ENCODE data around the gene MCMBP.
"Not testable (repeated sequence)": the region's sequence is repeated elsewhere in the genome, so short reads cannot be mapped to it uniquely, and the experiment has no call there.

The MCMBP gene

DNA sequence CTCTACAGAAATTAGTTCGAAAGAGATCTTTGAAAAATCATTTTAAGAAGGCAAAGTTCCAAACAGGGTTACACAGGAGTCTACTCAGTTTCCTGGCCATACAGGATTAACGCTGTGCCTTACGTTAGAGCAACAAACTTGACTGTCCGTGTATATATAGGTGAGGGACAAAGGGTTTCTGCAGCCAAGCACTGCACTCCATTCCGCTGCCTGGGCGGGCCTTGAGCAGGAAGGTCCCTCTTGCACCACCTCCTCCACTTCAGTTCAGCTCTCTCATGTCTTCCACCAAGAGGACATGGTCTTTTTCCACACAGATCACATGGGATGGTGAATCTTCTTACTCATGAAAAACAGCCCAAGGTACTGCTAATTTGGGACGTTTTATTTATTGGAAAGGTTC, 43.2 kb downstream of the MCMBP start:
- no peak for DNase-seq (ENCODE audit: low read depth)

DNA sequence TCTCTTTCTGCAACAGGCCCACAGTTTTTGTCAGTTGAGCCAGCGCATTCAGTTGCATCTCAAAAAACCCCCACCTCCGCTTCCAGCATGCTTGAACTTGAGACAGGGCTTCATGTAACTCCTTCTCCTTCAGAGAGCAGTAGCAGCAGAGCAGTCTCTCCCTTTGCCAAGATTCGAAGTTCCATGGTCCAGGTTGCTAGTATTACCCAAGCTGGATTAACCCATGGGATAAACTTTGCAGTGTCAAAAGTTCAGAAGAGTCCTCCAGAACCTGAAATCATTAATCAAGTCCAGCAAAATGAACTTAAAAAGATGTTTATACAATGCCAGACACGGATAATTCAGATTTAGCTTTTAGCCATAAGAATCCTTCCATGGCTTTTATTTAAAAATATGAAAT, 45.2 kb downstream of the MCMBP start:
- DNase-seq (ENCODE audit: low read depth) = no peak

DNA sequence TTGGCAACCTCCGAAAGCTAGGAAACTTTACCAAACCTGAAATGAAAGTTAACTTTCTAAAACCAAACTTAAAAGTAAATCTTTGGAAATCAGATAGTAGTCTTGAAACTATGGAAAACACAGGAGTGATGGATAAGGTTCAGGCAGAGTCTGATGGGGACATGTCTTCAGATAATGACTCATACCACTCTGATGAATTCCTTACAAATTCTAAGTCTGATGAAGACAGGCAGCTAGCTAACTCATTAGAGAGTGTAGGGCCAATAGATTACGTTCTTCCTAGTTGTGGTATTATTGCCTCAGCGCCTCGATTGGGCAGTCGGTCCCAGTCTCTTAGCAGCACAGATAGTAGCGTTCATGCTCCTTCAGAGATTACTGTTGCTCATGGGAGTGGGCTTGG, 45.9 kb downstream of the MCMBP start:
- DNase-seq (ENCODE audit: low read depth) = no peak

DNA sequence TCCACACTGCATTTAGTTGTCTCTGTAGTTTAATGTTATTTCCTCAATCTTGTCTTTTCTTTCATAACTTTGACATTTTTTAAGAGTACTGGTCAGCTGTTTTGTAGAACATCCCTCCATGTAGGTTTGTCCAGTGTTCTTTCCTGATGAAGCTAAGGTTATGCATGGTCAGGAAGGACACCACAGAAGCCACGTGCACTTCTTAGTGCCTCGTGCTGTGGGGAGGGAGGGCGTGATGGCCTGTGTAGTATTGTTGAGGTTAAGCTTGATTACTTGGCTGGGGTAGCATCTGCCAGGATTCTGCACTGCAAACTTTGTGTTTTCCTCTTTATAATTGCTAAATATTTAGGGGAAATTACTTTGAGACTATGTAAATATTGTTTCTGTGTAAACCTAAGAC, 48.3 kb downstream of the MCMBP start:
- DNase-seq (ENCODE audit: low read depth) = no peak

DNA sequence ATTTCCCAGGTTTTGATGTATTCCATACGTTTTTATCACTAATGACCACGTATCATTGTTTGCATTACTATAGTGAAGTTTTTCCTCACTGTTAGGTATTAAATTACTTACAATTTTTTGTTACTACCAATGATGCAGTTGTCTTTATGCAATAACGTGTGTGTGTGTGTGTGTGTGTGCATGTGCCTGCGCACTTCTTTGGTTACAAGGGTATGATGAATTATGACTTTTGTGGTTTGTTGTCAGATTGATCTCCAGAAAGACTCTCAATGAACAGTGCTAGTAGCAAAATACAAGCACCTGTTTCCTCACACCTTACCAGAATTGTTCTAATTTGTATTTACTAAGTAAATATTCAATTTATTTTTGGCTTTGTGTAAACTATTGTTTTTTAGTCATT, 51.5 kb downstream of the MCMBP start:
- DNase-seq (ENCODE audit: low read depth) = no peak

DNA sequence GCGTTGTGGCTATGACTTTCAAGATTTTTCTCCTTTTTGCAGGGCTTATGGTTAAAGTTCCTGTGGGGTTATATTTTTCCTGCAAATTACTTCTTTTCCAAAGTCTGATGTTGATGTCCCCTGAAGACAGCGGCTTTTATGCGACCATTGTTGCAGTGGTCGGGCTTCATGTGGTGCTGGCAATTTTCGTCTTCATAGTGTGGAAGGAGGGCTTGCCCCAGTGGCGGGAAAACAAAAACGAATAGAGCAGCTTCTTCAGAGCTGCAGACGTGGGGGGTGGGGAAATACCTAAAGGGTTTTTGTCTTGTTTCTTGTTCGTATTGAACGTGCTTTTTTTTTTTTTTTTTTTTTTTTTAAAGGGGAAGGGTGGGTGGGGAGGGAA, 53.8 kb downstream of the MCMBP start:
- no peak for DNase-seq (ENCODE audit: low read depth)

DNA sequence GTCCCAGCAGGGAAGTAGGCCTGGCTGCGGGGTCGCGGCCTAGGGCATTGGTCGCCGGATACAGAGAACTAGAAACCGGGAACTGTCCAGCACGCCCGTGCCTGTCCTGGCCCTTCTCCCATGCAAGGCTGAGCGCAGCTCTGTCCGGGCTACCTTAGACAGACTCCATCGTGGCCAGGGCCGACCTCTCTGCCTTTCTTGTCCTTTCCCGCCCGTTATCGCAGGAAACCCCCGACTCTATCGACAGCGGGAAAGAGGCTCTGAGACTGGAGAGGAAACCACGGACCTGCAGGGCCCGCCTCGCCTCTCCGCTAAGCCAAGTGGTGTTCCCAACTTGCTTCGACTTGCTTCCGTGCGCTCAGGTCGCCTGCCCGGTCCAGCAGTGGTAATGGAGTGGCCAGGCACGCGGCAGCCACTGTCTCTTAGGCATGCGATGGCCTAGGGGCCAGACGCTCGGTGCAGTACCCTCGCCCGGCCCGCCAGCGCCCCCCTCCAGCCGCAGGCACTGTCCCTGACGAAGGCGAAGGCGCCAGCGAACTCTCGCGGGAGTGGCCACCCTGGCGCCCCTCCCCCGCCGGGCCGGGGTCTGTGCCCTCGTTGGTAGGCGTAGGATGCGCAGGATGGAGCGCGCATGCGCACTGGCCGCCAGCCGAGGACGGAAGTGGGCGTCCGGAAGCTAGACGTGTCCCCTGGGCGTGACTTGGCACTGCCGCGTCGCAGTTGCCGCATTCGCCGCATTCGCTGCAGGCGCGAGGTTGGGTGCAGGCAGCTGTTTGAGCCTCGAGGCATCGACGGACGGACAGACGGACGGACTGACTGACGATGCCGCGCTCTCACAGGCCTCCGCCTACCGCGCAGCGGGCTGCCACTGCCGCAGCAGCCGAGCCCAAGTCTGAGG, 54.4 kb downstream of the MCMBP start:
- DNase-seq (ENCODE audit: low read depth) = peak; percentile 9

DNA sequence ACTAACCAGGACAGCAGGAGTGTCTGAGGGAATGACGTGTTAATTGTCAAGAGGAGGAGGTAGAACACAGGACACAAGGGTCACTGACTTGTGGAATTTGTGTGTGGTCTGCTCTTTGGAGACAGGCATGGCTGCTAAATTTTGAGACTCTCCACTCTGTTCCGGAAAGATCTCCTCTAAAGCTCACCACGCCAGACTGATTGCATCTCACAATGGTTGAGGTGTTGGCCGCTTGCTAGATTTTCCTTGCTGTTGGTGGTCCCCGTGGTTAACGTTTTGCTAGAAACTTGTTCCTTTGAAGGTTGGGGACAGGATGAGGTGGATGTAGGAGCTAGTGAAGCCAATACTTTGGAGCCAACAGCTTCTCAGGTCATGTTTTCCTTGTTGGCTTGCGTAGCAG, 57.0 kb downstream of the MCMBP start:
- no peak for DNase-seq (ENCODE audit: low read depth)

DNA sequence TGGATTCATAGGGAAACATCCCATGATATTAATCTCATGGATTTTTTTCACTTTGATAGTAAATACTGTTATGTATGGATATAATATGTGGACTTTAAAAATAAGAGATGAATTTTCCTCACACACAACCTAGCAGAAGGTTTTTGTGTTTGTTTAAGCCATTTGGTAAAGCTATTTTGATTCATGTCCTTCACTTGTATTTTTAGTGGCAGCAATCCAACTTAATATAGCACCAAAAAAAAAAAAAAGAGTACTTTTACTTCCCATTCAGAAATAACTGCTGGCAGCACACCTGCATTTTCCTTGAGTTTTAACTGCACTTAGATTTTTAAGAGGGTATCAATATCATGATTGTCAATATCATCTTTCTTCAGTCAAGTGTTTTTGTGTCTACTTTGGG, 60.0 kb downstream of the MCMBP start:
- no peak for DNase-seq (ENCODE audit: low read depth)

DNA sequence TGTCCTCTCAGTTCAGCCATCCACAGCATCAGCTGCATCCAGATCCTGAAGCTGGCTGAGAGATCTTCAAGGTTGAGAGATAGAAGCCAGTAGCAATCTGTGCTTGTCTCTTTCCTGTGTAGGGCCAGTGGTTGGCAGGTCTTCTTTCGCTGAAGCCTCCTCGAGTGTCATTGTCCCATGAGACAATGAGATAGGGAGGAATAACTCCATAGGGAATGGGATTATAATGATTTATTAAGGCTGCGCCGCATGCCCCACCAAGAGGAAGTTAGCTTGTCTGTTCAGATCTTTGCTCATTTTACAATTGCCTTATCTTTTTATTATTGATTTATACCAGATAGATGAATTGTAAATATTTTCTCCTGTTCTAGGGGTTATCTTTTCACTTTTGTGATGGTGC, 61.5 kb downstream of the MCMBP start:
- no peak for DNase-seq (ENCODE audit: low read depth)

DNA sequence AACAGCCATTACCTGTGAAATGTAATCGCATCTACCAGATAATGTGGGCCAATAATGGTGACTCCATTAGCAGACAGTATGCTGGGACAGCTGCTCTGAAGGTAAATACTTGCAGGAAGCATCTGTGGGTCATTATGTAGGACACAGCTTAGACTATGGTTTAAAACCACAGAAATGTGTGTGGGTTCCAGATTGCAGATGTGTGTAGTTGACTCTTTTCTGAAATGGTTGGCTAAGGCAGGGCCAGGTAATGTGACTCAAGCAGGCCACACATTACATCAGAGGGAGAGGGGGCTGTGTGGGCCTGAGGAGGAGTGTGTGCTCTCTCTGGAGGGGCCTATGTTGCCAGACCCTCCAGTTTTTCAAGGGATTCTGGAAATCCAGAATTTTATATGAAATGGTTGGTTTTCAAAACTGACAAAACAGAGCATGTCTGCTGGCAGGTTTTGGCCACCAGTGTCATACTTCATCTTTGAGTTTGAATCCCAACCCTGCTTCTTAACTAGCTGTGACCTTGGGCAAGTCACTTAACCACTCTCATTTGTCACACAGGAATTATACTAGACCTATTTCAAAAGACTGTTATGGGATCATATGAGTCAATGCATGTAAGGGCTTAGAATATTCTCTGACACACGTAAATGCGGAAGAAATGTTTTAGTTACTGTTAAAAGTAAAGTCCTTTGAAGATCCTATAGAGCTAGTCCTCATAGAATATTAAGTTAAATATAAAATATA, 64.5 kb downstream of the MCMBP start:
- no peak for DNase-seq (ENCODE audit: low read depth)

DNA sequence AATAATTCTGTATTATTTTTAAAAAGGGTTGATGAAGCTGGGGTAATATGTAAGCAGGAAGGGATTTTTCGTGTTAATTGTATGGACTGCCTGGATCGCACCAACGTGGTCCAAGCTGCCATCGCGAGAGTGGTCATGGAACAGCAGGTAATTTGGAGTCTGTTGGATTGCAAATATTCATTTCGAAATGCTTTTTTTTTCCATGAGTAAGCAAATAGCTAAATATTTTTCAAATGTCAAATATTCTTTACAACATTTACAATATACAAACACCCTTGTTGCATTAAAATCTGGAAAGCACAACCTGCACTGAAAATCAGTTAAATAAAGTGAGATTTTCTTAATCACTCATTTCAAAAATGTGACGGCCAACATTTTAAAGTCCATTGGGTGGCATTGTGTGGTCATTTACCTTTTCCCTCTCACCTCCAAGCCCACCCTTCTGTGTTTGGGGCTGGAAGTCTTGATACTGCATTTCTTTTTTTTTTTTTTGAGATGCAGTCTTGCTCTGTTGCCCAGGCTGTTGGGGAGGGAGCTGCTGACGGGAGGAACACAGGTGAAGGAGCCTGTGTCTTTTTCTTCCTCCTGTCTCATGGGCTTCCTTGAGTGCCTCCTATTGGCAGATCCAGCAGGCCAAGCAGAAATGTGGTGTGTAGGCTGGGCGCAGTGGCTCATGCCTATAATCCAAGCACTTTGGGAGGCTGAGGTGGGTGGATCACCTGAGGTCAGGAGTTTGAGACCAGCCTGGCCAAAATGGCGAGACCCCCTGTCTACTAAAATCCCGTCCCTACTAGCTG, 66.1 kb downstream of the MCMBP start:
- DNase-seq (ENCODE audit: low read depth) = no peak

DNA sequence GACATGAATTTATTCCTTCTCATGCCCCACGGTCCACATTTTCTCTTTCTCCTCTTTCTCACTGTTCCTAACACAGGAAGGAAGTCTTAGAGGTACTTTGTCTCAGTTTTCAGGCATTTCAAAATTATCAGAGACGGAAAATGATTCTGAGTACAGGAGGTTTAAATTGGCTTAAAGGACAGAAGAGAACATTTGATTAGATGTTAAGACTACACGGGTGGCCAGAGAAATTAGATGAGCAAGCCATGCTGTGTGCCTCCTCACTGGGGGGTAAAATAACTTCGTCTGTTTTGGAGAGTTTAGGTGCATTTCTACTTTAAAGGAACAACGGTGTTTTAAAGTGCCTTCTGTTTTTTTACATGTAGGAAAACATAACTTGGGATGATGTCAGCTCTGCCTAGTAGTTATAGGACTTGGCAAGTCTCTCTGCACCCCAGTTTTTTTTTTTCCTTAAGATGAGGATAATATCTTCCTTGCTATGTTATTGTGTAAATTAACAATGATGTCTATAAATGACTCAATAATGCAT, 66.9 kb downstream of the MCMBP start:
- DNase-seq (ENCODE audit: low read depth) = no peak

DNA sequence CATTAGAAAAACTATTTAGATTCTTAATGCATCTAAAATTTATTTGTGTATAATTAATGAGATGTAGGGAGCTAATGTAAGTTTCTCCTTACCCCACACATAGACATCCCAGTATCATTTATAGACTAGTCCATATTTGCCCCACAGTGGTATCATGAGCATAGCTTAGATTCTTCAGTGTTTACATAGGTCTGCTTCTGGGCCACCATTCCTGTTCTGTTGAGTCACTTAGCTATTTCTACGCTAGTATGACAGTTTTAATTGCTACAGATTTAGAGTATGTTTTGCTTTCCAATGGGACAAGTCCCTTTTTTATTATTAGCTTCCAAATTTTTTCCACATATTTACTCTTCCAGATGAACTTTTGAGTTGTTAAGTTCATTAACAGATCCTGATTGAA, 69.4 kb downstream of the MCMBP start:
- DNase-seq (ENCODE audit: low read depth) = no peak

DNA sequence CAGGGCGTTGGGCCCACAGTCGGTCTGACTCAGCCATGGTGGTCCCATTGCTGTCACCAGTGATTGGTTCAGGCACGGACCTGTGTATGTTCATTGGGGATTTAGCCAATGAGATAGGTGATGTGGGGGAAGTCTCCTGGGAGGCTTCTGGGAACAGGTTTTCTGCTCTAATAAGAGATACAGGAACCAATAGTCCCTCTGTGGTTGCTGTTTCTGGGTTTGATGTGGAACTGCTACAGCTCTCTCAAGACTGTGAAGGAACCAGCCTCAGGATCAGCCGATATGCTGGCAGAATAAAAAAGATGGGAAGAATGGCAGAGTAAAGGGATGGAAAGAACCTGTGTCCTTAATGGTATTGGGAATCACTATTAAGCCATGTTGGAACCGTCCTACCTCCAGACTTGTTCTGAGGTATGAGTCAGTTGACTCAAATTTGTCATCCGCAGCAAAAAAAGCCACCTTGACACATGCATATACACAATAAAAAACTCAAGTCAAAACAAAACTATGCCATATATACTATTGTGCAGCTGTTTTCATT, 70.6 kb downstream of the MCMBP start:
- DNase-seq (ENCODE audit: low read depth) = no peak

DNA sequence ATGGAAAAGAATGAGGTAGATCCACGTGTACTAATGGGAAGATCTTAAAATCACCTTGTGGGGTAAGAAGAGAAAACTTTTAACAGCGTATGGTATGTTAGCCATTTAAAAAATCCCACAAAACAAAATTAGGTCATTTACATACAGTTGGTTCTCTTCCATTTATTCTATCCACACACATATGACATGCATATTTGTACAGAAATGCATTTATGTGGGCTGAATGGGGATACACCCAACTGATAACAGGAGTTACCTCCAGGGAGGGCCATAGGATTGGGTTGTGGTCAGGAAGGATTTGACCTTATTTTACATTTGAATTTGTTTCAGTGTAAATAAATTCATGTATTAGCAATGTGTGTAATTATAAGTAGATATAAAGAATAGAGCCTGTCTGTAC, 71.5 kb downstream of the MCMBP start:
- no peak for DNase-seq (ENCODE audit: low read depth)

DNA sequence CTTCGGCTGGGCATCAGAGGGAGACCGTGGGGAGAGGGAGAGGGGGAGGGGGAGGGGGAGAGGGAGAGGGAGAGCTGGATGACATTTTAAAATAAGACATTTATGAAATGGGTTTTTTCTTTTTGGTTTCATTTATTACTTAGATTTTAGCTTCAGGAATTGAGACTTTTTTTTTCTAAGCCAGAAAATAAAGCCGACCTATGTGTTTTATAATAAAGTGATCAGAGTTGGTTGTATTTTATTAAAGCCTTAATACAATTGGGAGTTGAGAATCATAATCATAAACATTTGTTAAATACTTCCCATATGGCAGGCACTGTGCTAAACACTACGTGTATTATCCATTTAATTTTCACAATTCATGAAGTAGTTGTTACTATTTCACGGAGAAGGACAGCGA, 76.6 kb downstream of the MCMBP start:
- DNase-seq (ENCODE audit: low read depth) = no peak

DNA sequence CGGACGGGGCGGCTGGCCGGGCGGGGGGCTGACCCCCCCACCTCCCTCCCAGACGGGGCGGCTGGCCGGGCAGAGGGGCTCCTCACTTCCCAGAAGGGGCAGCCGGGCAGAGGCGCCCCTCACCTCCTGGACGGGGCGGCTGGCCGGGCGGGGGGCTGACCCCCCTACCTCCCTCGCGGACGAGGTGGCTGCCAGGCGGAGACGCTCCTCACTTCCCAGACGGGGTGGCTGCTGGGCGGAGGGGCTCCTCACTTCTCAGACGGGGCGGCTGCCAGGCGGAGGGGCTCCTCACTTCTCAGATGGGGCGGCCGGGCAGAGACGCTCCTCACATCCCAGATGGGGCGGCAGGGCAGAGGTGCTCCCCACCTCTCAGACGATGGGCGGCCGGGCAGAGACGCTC, 77.5 kb downstream of the MCMBP start:
- not testable (repeated sequence) for DNase-seq (ENCODE audit: low read depth)

DNA sequence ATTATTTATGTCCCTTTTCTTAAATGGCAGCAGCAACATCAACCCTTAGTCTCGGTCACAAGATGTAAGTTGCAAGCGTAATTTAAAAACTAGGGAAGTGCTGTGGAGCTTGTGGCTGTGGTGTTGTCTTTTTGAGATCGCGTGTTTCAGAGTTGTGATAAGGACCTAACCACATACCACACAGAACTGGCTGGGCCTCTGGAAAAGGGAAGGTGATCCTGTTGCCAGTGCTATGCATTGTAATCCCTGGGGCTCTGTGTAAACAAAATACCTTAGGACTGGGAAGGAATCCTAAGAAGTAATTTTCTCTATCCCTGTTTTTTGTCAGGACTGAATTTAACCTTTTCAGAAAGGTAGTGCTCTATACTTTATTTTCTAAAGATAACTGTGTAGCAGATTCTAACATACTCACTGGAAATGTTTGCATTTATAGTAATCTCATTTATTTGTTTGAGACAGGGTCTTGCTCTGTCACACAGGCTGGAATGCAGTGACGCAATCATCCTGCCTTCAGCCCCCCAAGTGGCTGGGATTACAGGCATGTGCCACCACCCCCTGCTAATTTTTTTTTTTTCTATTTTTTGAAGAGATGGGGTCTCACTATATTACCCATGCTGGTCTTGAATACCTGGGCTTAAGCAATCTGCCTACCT, 86.4 kb downstream of the MCMBP start:
- no peak for DNase-seq (ENCODE audit: low read depth)

DNA sequence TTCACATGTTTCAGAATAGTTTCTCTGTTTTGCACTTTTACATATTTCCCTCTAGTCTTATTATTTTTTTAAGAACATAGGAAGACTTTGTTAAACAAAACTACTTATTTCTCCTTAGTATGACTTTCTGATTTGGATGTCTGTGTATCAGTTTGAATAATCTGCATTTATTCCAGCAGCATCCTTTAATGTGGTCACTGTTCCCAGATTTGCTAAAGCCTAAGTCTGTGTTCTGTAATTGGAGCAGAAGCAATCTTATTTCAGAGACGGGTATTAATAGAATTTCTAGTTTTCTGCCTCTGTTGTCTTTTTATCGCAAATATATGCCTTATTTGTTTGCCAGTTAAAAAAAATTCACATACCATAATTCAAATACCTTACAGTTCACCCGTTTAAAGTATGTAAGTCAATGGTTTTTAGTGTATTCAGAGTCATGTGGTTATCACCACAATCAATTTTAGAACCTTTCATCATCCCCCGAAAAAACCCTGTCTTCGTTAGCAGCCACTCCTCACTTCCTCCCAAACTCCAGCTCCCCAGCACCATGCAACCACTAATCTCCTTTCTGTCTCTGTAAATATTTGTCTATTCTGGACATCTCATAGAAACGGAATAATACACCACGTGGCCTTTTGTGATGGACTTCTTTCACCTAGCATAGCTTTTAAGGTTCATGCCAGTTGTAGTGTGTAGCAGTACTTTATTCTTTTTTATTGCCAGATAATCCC, 88.1 kb downstream of the MCMBP start:
- no peak for DNase-seq (ENCODE audit: low read depth)

DNA sequence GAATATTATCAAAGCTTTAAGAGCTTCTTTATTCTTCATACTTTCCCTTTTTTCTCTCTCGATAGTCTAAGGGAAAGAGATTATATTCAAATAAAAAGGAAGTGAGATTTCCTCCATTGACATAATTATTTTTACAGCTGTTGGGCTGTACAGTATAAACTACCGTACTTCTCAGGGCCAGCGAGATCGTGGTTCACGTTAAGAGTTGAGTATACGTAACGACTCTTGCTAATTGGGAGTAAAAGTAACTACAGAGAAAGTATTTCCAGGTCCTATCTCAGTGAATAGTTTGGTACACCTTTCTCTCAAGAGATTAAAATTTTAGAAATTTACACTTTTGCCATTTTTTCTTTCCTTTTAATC, 89.0 kb downstream of the MCMBP start:
- DNase-seq (ENCODE audit: low read depth) = no peak

Measured in activated T-helper 1 cell treated with Interleukin-2 at 50 U/mL for 16 hours (primary cell).